H1 (cell line): Measurements from ENCODE around the gene TMEM203. TPM values are rescaled to one million over a fixed set of nuclear protein-coding genes. Genes with fewer than 3 reads are reported as not detected.

Source experiments
- CTCF ChIA-PET: fragments of 300-600 bp; sonication (Branson Sonifier 250); formaldehyde crosslinking; loops from one replicate; lab custom pipeline; 2021; ENCODE audit not compliant: partially characterized antibody; lab: Charles Lee
- POLR2A ChIA-PET: fragments of 300-600 bp; sonication (Branson Sonifier 250); formaldehyde crosslinking; loops from one replicate; lab custom pipeline; 2021; ENCODE audit warnings: inconsistent platforms; ENCODE audit not compliant: partially characterized antibody; lab: Charles Lee
- DNase-seq, 2 experiments: peaks; one replicate each; pipeline versions ENCODE4 v3.0.0 to v3.0.0-alpha.2; 2010 to 2022; ENCODE audit warnings: low spot score in 2 of 2, low read depth in 1 of 2, mixed read lengths in 1 of 2
- FAIRE-seq: peaks from 2 replicates; lab custom pipeline; 2011; peaks lifted over from hg19 to GRCh38; lab: Jason Lieb, UNC
- H2AFZ ChIP-seq: 2 replicates; pipeline ENCODE4 v1.8.1; 2012; ENCODE audit warnings: low read length, inconsistent platforms
- H2AK5ac ChIP-seq: 2 replicates; pipeline ENCODE4 v1.6.1; 2013; ENCODE audit warnings: low read depth, low read length
- H2BK120ac ChIP-seq: replicated peaks from 2 replicates; pipeline ENCODE3; 2013; ENCODE audit warnings: low read depth, low read length, inconsistent platforms
- H2BK12ac ChIP-seq: 2 replicates; pipeline ENCODE4 v1.6.1; 2013; ENCODE audit warnings: low read depth, low read length
- H2BK15ac ChIP-seq: 2 replicates; pipeline ENCODE4 v1.6.1; 2013; ENCODE audit warnings: low read length
- H2BK20ac ChIP-seq: 2 replicates; pipeline ENCODE4 v1.6.1; 2013; ENCODE audit warnings: low read length
- H2BK5ac ChIP-seq: 2 replicates; pipeline ENCODE4 v1.6.1; 2013; ENCODE audit warnings: low read depth, low read length
- H3K14ac ChIP-seq: 2 replicates; pipeline ENCODE4 v1.6.1; 2013; ENCODE audit warnings: inconsistent platforms; ENCODE audit not compliant: insufficient read length
- H3K18ac ChIP-seq: 2 replicates; pipeline ENCODE4 v1.6.1; 2013; ENCODE audit warnings: low read length; ENCODE audit errors: extremely low read depth
- H3K23ac ChIP-seq: 2 replicates; pipeline ENCODE4 v1.6.1; 2013; ENCODE audit warnings: inconsistent platforms; ENCODE audit not compliant: insufficient read length
- H3K23me2 ChIP-seq: 2 replicates; pipeline ENCODE4 v1.6.1; 2013; ENCODE audit warnings: low read depth, low read length
- H3K27ac ChIP-seq: 2 replicates; pipeline ENCODE4 v1.6.1; 2011; ENCODE audit warnings: low read depth, low read length, inconsistent platforms
- H3K27me3 ChIP-seq, 4 experiments: replicated peaks in 1 of 4; 1 replicate in 1 of 4; 2 replicates in 3 of 4; pipeline versions ENCODE4 v1.6.1 to v1.8.1; 2011 to 2013; ENCODE audit warnings: low read length in 3 of 4, mild to moderate bottlenecking in 3 of 4, inconsistent platforms in 2 of 4, mixed read lengths in 2 of 4, moderate library complexity in 1 of 4; ENCODE audit not compliant: control insufficient read depth in 3 of 4, insufficient read depth in 3 of 4; ENCODE audit errors: extremely low read depth in 1 of 4
- H3K36me3 ChIP-seq, 4 experiments: 2 replicates each; pipeline versions ENCODE4 v1.6.1 to v1.8.1; 2011 to 2013; ENCODE audit warnings: mild to moderate bottlenecking in 4 of 4, low read length in 3 of 4, moderate library complexity in 2 of 4, control low read depth in 1 of 4, inconsistent platforms in 1 of 4; ENCODE audit not compliant: insufficient read depth in 4 of 4, control insufficient read depth in 2 of 4
- H3K4ac ChIP-seq: replicated peaks from 2 replicates; pipeline ENCODE3; 2013; ENCODE audit warnings: low read length, low read depth, mixed read lengths, inconsistent platforms; ENCODE audit not compliant: insufficient read length
- H3K4me1 ChIP-seq, 4 experiments: replicated peaks in 1 of 4; 1 replicate in 1 of 4; 2 replicates in 3 of 4; pipeline versions ENCODE4 v1.6.1 to v1.8.1; 2011 to 2013; ENCODE audit warnings: low read length in 3 of 4, inconsistent platforms in 2 of 4, mixed read lengths in 1 of 4; ENCODE audit not compliant: insufficient read depth in 4 of 4, control insufficient read depth in 3 of 4
- H3K4me2 ChIP-seq, 2 experiments: 2 replicates each; pipeline versions ENCODE4 v1.6.1 to v1.8.1; 2011 to 2013; ENCODE audit warnings: low read depth in 2 of 2, low read length in 2 of 2, control low read depth in 1 of 2, inconsistent platforms in 1 of 2, mild to moderate bottlenecking in 1 of 2; ENCODE audit not compliant: insufficient read depth in 1 of 2
- H3K4me3 ChIP-seq, 4 experiments: fragments of 200-600, 300-600 bp in 1 of 4; sonication (generic), shearing (Covaris generic), sonication (Bioruptor Twin) in 1 of 4; 2 replicates each; pipeline versions ENCODE4 v1.5.1 to v1.8.1; 2011 to 2016; ENCODE audit warnings: low read length in 4 of 4, low read depth in 3 of 4, control low read depth in 2 of 4, inconsistent platforms in 2 of 4, mild to moderate bottlenecking in 2 of 4, mixed read lengths in 1 of 4, moderate library complexity in 1 of 4; ENCODE audit not compliant: insufficient read depth in 2 of 4; ENCODE audit errors: extremely low read depth in 1 of 4
- H3K56ac ChIP-seq: replicated peaks from 2 replicates; pipeline ENCODE3; 2013; ENCODE audit warnings: low read depth, mild to moderate bottlenecking, mixed read lengths, low read length, inconsistent platforms; ENCODE audit not compliant: insufficient read length
- H3K79me1 ChIP-seq: 2 replicates; pipeline ENCODE4 v1.6.1; 2013; ENCODE audit warnings: low read depth, low read length, control low read depth
- H3K79me2 ChIP-seq, 2 experiments: 2 replicates each; pipeline versions ENCODE4 v1.6.1 to v1.8.1; 2012 to 2013; ENCODE audit warnings: low read length in 2 of 2, mild to moderate bottlenecking in 2 of 2, inconsistent platforms in 1 of 2; ENCODE audit not compliant: insufficient read depth in 2 of 2, control insufficient read depth in 1 of 2
- H3K9ac ChIP-seq, 4 experiments: replicated peaks in 1 of 4; 1 replicate in 1 of 4; 2 replicates in 3 of 4; pipeline versions ENCODE4 v1.6.1 to v1.8.1; 2011 to 2013; ENCODE audit warnings: low read depth in 3 of 4, low read length in 3 of 4, control low read depth in 2 of 4, mild to moderate bottlenecking in 2 of 4, moderate library complexity in 2 of 4, inconsistent platforms in 1 of 4; ENCODE audit errors: extremely low read depth in 1 of 4
- H3K9me3 ChIP-seq, 2 experiments: 2 replicates each; pipeline versions ENCODE4 v1.6.1 to v1.8.1; 2012 to 2013; ENCODE audit warnings: mild to moderate bottlenecking in 2 of 2, moderate library complexity in 2 of 2, control low read depth in 1 of 2, inconsistent platforms in 1 of 2, low read depth in 1 of 2, low read length in 1 of 2, mixed read lengths in 1 of 2; ENCODE audit not compliant: insufficient read depth in 2 of 2
- H4K20me1 ChIP-seq, 2 experiments: replicated peaks in 1 of 2; 2 replicates each; pipeline versions ENCODE3 to v1.8.1; 2011 to 2013; ENCODE audit warnings: inconsistent platforms in 2 of 2, low read length in 2 of 2, mild to moderate bottlenecking in 1 of 2; ENCODE audit not compliant: insufficient read depth in 2 of 2, control insufficient read depth in 1 of 2
- H4K5ac ChIP-seq: 2 replicates; pipeline ENCODE4 v1.6.1; 2013; ENCODE audit warnings: low read length, low read depth, mixed read lengths, inconsistent platforms; ENCODE audit not compliant: insufficient read length
- H4K8ac ChIP-seq: 2 replicates; pipeline ENCODE4 v1.8.0; 2013; ENCODE audit warnings: mild to moderate bottlenecking, moderate library complexity, low read length, inconsistent platforms; ENCODE audit not compliant: insufficient read depth; ENCODE audit errors: extremely low read depth
- H4K91ac ChIP-seq: replicated peaks from 2 replicates; pipeline ENCODE3; 2013; ENCODE audit warnings: low read length, mixed read lengths, inconsistent platforms; ENCODE audit not compliant: insufficient read length
- CEBPB ChIP-seq: IDR thresholded peaks from 2 replicates; pipeline ENCODE4 v1.6.1; 2012; ENCODE audit warnings: low read depth, low read length
- GABPA ChIP-seq: IDR thresholded peaks from 2 replicates; pipeline ENCODE4 v1.6.1; 2011; ENCODE audit warnings: mild to moderate bottlenecking, low read length, moderate library complexity, borderline replicate concordance; ENCODE audit not compliant: insufficient read depth
- HDAC6 ChIP-seq: IDR thresholded peaks from one replicate; pipeline ENCODE4 v1.7.1; 2012; ENCODE audit warnings: low read depth, mild to moderate bottlenecking, inconsistent platforms, low read length, moderate library complexity
- KDM4A ChIP-seq: IDR thresholded peaks from one replicate; pipeline ENCODE4 v1.7.1; 2012; ENCODE audit warnings: low read depth, mild to moderate bottlenecking, moderate library complexity, low read length, inconsistent platforms; ENCODE audit not compliant: severe bottlenecking
- POU5F1 ChIP-seq: IDR thresholded peaks from 2 replicates; pipeline ENCODE4 v1.6.1; 2011; ENCODE audit warnings: low read depth, mild to moderate bottlenecking, low read length, moderate library complexity
- RBBP5 ChIP-seq: IDR thresholded peaks from 2 replicates; pipeline ENCODE4 v1.7.1; 2012; ENCODE audit warnings: low read depth, mild to moderate bottlenecking, inconsistent platforms, low read length, moderate library complexity, borderline replicate concordance
- SP1 ChIP-seq: IDR thresholded peaks from 2 replicates; pipeline ENCODE4 v1.6.1; 2011; ENCODE audit warnings: low read depth, low read length
- TAF7 ChIP-seq: optimal IDR thresholded peaks from 2 replicates; pipeline ENCODE3; 2011; ENCODE audit warnings: low read depth, mild to moderate bottlenecking, inconsistent platforms, low read length, moderate library complexity, borderline replicate concordance
- TBP ChIP-seq: IDR thresholded peaks from 2 replicates; pipeline ENCODE4 v1.6.1; 2011; ENCODE audit warnings: low read depth, low read length, improper control_type of control experiment
- WGBS, 2 experiments: shearing (Covaris generic) in 1 of 2; methylation state at CpG; one replicate each; pipeline versions ENCODE4 v1.1.6 to v1.1.7; 2013 to 2015; ENCODE audit warnings: low lambda C conversion rate in 2 of 2, mixed read lengths in 2 of 2, inconsistent platforms in 1 of 2, low coverage in 1 of 2, missing lambda C conversion rate in 1 of 2; ENCODE audit not compliant: insufficient replicate concordance in 2 of 2, insufficient coverage in 1 of 2, insufficient read length in 1 of 2; ENCODE audit errors: extremely low coverage in 1 of 2, missing lambda C conversion rate in 1 of 2; 5-methylcytosine and 5-hydroxymethylcytosine counted together
- polyA plus RNA-seq, 7 experiments: library from polyadenylated mRNA; depleted of rRNA in 3 of 7; stranded (reverse) in 5 of 7; unstranded in 2 of 7; fragments of >200 nt in 5 of 7; fragments of 200-250 nt in 2 of 7; gene quantifications; 1 replicate in 5 of 7; 2 replicates in 1 of 7; 4 replicates in 1 of 7; pipeline versions ENCODE4 v1.2.1 to v1.2.3, GENCODE V29; 2011 to 2013; ENCODE audit warnings: missing spikeins in 2 of 7, mixed read lengths in 2 of 7
- total RNA-seq: library from RNA; stranded (reverse); fragmentation: NEBNext Ultra II Directional; extraction: Animal tissue kit (Norgen Biotek cat#: 25700); gene quantifications from 2 replicates; pipeline ENCODE4 v1.2.1, GENCODE V29; 2021
- TF ChIP-seq, protein P1 (sequence below): IDR thresholded peaks from 2 replicates; pipeline ENCODE4 v1.6.1; 2012; ENCODE audit warnings: inconsistent platforms

Gene TMEM203
- total and polyA plus RNA-seq, 2 of the 8 experiments (the other 6 are each of a cell fraction or from before 2014, with no cell fraction given) = 44.1 to 57.1 TPM

DNA sequence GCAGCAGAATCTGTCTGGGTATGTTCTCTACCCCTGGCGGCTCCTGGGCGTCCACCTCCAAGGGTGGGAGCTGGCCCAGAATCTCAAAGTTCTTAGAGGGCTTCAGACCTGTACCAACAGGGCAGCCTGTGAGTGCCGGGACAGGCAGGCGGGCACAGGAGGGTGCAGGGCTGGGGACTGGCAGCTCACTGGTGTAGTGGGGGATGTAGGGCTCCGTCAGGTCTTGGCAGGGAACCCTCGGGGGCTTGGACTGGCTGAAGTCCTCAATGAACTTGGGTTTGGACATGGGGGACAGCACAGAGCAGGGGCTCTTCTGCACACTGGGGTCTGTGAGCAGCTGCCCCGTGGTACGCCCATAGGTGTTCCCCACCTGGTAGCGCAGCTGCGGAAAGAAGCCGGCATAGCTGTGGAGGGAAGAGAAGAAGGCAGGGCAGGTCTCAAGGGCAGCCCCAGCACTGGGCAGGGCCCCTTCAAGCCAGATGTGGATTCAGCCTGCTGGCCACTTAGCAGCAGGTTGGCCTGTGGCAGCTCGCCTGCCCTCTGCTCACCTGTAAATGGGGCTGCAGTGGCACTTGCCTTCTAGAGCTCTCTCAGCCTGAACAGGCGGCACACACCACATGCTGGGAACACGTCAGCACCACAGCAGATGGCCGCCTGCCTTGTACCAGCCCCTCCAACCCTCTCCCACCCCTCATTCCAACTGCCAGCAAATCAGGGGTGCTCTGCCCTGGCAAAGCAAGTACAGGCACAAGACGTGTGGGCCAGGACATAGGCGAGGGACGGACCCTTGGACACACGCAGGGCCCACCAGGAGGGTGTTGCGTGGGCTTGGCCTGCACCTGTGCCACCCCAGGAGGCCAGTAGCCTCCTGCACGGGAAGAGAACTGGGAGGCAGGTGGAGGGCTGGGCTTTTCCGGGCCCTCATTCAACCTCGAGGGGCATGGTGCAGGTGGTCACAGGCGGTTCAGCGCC is 40.3 kb upstream of the TMEM203 start:
- H3K27ac ChIP-seq = no peak overlapping the region
- H2BK5ac ChIP-seq = no peak overlapping the region
- no peak overlapping the region for H3K4me2 ChIP-seq
- H2AFZ ChIP-seq = no peak overlapping the region
- no peak overlapping the region for H2BK20ac ChIP-seq
- H2BK12ac ChIP-seq = peak overlapping the region; percentile 39; the same call in 1 of the 2 replicates
- no peak overlapping the region for H3K23ac ChIP-seq
- no peak overlapping the region for H4K91ac ChIP-seq
- H3K4me1 ChIP-seq = peaks cover 0 to 20% (median 11%) of the 10 kb centered on the region in 4 experiments; a peak in 5 of 7 replicates
- H3K36me3 ChIP-seq = peaks cover 6 to 18% (median 15%) of the 10 kb centered on the region in 4 experiments; a peak in 7 of 8 replicates
- ChIA-PET CTCF (interaction anchor here (0.6 to 3.3 kb wide), 7 partner anchors 8 to 221 kb away, joined by 3 to 26 read pairs (median 4); partner anchors contain the start of gene NELFB), POLR2A (interaction anchor here (1.0 to 69.9 kb wide), 6 partner anchors 11 to 201 kb away, joined by 4 to 1462 read pairs (median 6); partner anchors contain the start of genes CYSRT1, NDOR1, NELFB and NPDC1)
- H3K18ac ChIP-seq = no peak overlapping the region
- H3K27me3 ChIP-seq = no peaks in the 10 kb centered on the region; a peak in 2 of 7 replicates
- H3K79me2 ChIP-seq = peaks cover 0 to 13% of the 10 kb centered on the region in 2 experiments; a peak in 2 of 4 replicates
- WGBS, 2 experiments = 91% methylated on average over 24 of the region's 25 CpGs; no CpG with 5 or more reads in 1 of the 2 experiments
- no peaks in the 10 kb centered on the region; the same call in 1 of the 2 replicates for H3K23me2 ChIP-seq
- peaks cover 17% of the 10 kb centered on the region in 2 experiments for H4K20me1 ChIP-seq
- H3K9ac ChIP-seq = peak overlapping the region in 1 of 4 experiments; percentile 1; a peak in 2 of 7 replicates
- no peak overlapping the region for H2BK15ac ChIP-seq
- H3K56ac ChIP-seq = no peak overlapping the region
- FAIRE-seq (no peak), DNase-seq (no peak)
- no peak overlapping the region for H2BK120ac ChIP-seq
- H4K5ac ChIP-seq = no peak overlapping the region
- no peak overlapping the region for H3K14ac ChIP-seq
- peak overlapping the region; percentile 37 for H4K8ac ChIP-seq
- H3K4ac ChIP-seq = no peak overlapping the region
- no peak overlapping the region for H2AK5ac ChIP-seq
- no peaks in the 10 kb centered on the region for H3K9me3 ChIP-seq
- H3K79me1 ChIP-seq = peaks cover 5% of the 10 kb centered on the region
- H3K4me3 ChIP-seq = no peak overlapping the region
- TF ChIP-seq KDM4A (no peak), GABPA (no peak), RBBP5 (no peak), TBP (no peak), POU5F1 (no peak), HDAC6 (no peak), SP1 (no peak), TAF7 (no peak), CEBPB (no peak)
- TF ChIP-seq, protein P1, sequence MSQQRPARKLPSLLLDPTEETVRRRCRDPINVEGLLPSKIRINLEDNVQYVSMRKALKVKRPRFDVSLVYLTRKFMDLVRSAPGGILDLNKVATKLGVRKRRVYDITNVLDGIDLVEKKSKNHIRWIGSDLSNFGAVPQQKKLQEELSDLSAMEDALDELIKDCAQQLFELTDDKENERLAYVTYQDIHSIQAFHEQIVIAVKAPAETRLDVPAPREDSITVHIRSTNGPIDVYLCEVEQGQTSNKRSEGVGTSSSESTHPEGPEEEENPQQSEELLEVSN = no peak
